HG03520 (cell line): ENCODE results near the gene FNDC3B.

Experiments used
- ATAC-seq: cut with Tn5 transposase; IDR thresholded peaks from one replicate; pipeline ENCODE4 v1.9.1; 2021; ENCODE audit warnings: mild to moderate bottlenecking, moderate library complexity; ENCODE audit not compliant: unreplicated experiment

Gene FNDC3B

GRCh38 chr3:172300187-172300586 lies 260.8 kb downstream of the FNDC3B start:
- ATAC-seq = no peak

DNA sequence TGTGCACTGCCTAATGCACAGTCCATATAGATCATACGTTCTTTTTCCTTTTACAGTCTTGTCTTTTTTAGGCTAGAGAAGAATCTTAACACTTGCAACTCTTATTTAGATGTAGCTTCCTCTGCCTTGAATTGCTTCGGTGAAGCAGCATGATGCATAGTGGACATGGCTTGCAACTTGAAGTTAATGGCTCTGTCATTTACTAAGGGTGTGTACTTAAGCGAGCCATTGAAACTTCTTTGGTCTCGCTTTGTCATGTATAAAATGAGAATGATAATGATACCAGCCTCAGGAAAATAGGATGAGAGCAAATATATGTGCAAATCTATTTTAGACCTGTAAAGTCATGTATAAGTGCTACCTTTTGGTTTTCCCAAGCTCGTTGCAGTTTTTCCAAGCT lies 261.5 kb downstream of the FNDC3B start:
- no peak for ATAC-seq

- no peak for ATAC-seq
These were observed 262.8 kb downstream of the FNDC3B start for GRCh38 chr3:172302203-172302602.

- ATAC-seq = no peak
These were observed 263.8 kb downstream of the FNDC3B start for GRCh38 chr3:172303181-172303580.

DNA sequence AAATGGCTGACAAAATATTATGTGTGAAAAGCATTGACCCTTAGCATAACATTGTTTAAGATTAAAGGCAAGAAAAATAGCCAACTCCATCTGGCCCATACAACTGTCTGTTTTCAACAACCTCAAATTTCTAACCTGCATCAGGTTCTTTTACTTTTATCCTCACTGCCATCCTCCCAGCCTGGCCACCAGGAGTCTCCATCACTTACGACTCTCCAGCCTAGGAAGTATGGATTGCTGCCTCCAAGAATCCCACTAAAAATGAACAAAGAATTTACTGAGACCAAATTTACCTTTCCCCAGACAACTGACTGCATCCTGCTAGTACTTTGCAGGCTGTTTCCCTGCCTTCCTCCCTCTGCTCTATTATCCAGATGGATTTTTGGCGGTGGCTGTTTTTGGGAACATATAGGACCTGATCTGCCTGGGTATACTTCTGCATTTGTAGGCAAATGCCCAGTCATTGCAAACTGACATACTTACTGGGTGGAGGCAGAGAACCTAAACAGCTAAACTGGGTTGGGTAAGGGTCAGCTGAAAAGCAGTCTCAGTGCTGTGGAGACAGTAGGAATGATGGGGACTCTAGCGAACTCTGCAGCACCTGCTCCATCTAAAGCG lies 264.7 kb downstream of the FNDC3B start:
- ATAC-seq = no peak

DNA sequence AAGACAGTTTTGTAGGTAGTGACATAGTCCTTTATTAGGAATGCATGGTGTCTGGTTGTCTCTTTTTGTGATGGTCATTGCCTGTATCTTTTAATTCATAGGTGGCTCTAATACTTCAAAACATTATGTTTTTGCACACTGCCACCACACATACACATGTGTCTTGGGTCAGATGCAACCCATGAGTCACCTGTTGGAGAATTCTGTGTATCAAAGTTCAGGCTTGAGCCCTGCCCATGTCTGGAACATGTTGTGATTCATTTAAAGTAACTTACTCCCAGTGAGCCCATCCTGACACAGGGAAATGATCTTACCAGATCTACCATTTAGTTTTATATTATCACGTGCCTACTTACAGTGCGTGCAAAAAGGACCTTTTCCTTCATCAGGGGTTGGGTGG lies 266.2 kb downstream of the FNDC3B start:
- no peak for ATAC-seq

GRCh38 chr3:172305974-172306373 lies 266.6 kb downstream of the FNDC3B start:
- ATAC-seq = no peak

GRCh38 chr3:172307141-172307560 lies 267.8 kb downstream of the FNDC3B start:
- no peak for ATAC-seq

- ATAC-seq = no peak
These were observed 269.7 kb downstream of the FNDC3B start for GRCh38 chr3:172309059-172309458.

DNA sequence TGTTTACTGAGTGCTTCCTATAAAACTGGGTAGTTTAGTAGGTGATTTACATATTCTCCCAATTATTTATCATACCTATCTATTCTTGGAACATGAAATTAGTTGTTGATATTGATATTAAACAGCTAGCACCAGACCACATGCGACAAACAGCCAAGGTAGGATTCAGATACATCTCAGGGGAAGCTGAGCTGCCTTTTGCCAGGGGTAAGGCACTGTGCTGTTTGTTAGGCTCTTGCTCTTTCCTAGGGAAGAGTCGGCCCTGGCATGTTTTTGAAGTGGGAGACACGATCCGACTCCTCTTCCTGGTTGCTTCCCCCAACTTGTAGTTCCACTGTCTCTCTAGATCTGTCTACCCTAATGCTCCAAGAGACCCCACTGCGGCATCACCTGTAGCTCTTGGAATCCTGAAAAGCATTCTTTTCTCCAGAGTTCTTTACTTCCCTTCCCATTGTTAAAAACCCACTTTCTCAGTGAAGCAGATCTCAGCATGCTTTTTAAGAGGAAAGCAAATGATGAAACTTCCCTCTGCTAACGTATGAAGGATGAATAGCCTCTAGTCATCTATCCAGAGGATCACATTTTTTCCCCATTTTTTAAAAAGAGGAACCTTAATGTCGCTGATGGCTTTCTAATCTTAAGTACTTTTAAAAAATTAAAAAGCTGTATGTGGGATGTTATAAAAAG lies 270.5 kb downstream of the FNDC3B start:
- no peak for ATAC-seq

- no peak for ATAC-seq
These were observed 271.0 kb downstream of the FNDC3B start for GRCh38 chr3:172310428-172310760.

GRCh38 chr3:172311217-172311616 lies 271.8 kb downstream of the FNDC3B start:
- no peak for ATAC-seq

GRCh38 chr3:172312001-172312400 lies 272.6 kb downstream of the FNDC3B start:
- ATAC-seq = no peak

- ATAC-seq = no peak
These were observed 273.3 kb downstream of the FNDC3B start for GRCh38 chr3:172312711-172313110.

DNA sequence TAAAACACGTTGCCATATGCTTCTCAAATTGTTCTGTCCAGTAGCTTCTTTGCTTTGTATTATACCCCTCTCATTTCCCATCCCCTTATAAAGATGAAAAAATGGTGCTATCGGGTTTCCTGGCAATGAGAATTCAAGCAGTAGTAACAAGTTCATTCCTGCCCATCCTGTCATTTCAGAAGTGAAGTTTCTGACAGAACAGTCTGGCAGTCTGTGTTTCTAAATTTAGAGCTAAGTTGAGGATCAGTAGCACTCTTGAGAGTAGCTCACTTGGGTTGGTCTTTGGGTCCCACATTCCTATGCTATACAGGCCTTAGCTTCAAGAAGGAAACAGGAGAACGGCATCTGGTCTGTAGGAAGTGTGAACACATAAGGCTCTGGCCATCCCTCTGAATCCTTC lies 274.3 kb downstream of the FNDC3B start:
- no peak for ATAC-seq

DNA sequence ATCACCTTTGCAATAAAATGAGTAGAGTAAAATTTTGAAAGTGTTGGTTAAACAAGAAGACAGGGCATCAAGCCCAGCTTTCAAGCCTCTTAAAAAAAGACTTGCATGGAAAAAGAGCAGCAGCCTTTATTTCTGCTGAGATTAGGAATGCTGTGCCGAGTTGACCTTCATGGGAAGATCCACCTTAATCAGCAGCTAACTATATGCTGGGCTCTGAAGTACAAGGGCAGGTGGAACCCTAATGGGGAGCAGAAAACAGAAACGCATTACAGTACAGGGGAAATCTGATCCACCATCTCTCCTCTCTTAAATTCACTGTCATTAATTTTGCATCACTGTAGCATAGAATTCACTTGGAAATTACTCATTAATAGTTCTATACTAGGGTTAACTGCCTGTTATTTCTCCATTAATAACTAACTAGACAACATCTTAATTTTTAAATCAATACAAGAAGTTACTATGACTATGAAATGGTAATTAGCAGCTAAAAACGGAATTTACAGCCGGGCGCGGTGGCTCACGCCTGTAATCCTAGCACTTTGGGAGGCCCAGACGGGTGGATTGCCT lies 275.3 kb downstream of the FNDC3B start:
- ATAC-seq = no peak

DNA sequence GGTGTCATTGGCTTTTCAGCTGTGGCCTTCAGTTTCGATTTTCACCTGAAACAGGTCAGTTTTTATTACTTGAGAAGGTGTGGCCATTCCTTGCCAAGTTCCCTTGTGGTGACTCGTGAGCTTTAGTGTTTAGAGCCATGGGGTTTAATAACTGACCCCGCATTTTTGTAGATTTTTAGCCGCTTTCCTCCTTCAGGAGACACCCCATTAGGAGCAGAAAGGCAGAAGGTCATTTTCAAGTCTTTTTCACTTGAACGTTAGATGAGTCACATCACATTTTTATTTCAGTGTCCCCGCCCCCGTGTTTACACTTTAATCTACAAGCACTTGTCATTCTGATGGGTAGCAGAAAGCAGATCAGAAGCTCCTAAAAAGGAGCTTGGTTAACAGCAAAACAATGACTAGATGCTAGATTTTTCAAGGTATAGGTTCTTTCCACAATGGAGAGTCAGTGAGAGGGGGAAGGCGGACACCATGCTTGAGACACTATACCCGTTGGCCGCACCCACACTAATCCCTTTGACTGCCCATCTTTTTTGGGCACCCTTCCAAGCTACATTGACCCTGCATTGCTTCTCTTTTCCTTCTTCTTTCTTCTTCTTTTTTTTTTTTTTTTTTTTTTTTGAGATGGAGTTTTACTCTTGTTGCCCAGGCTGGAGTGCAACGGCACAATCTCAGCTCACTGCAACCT lies 276.2 kb downstream of the FNDC3B start:
- no peak for ATAC-seq

GRCh38 chr3:172316758-172317157 lies 277.4 kb downstream of the FNDC3B start:
- no peak for ATAC-seq

DNA sequence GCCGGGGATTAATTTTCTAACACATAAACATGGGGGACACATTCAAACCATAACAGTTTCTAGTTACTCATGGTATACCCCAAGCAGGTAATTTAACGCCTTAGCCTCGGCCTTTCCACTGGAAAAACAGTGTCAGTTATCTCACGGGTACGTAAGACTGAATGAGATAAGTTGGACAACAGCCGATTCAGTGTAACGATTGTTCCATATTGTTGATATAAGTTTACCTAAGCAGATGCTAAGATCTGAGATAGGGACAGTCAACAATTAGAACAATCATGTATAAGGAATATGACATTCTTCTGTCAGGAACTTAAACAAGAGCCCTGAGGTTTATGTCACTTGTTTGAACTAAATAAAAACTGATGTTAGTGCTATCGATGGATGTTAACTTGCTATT lies 278.1 kb downstream of the FNDC3B start:
- ATAC-seq = no peak

DNA sequence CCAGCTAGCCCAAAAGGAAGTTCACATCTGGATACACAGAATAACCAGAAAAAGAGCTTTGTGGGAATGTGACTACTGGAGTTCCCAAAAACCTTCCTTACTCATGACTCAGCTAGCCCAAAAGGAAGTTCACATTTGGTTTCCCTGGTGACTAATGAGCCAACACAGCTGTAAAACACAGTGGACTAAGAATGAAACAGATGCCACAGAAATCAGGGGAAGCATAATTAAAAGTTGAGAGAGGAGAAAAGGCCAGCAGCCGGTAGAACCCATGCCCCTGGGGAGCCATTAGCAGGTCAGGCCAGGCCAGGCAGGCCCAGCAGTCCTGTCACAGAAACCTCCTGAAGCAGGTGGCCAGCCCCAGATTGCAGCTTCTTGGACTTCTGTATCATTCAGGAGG lies 278.6 kb downstream of the FNDC3B start:
- no peak for ATAC-seq

GRCh38 chr3:172319595-172319994 lies 280.2 kb downstream of the FNDC3B start:
- ATAC-seq = no peak

GRCh38 chr3:172320468-172320867 lies 281.1 kb downstream of the FNDC3B start:
- no peak for ATAC-seq
